SK-N-MC (cell line): ENCODE results near the gene MLH1.
A peak's percentile ranks its signal among the peaks of the same experiment; 100 is the strongest.

ENCODE experiments used
- DNase-seq: peaks from one replicate; pipeline ENCODE4 v3.0.0-alpha.2; 2011; ENCODE audit warnings: low read depth, low spot score
- H3K27ac ChIP-seq: fragments of 200-600 bp; sonication (generic); 2 replicates; pipeline ENCODE4 v1.5.1; 2016; ENCODE audit warnings: mixed run types
- H3K36me3 ChIP-seq: fragments of 200-600 bp; sonication (generic); 2 replicates; pipeline ENCODE4 v1.6.1; 2017; ENCODE audit warnings: antibody characterized with exemption, low read length, mixed read lengths; ENCODE audit not compliant: insufficient read depth
- H3K4me3 ChIP-seq: fragments of 200-600 bp; sonication (generic); 2 replicates; pipeline ENCODE4 v1.5.1; 2016
- H3K9ac ChIP-seq: fragments of 200-600 bp; sonication (generic); 2 replicates; pipeline ENCODE4 v1.8.0; 2017; ENCODE audit warnings: mixed run types, mixed read lengths; ENCODE audit not compliant: insufficient read length
- H3K9me3 ChIP-seq: fragments of 200-600 bp; sonication (generic); 2 replicates; pipeline ENCODE4 v1.6.1; 2017; ENCODE audit warnings: low read depth, mild to moderate bottlenecking, antibody characterized with exemption, low read length, moderate library complexity, mixed read lengths
- EZH2 ChIP-seq: fragments of 200-600 bp; sonication (generic); IDR thresholded peaks from one replicate; pipeline ENCODE4 v1.6.1; 2017; ENCODE audit warnings: antibody characterized with exemption
- FOXP2 ChIP-seq: optimal IDR thresholded peaks from 2 replicates; pipeline ENCODE3; 2011; ENCODE audit warnings: mild to moderate bottlenecking, moderate library complexity; ENCODE audit not compliant: insufficient read depth; ENCODE audit errors: extremely low read length, control extremely low read depth
- POLR2AphosphoS5 ChIP-seq: IDR thresholded peaks from 2 replicates; pipeline ENCODE4 v1.6.1; 2012; ENCODE audit warnings: mild to moderate bottlenecking, low read depth, low read length, borderline replicate concordance

Gene MLH1

GRCh38 chr3:36991147-36991546 is 2.2 kb upstream of the MLH1 start:
- peak overlapping the region; percentile 88 for H3K9ac ChIP-seq
- TF ChIP-seq FOXP2 (no peak), POLR2AphosphoS5 (no peak)
- H3K27ac ChIP-seq, result no peak overlapping the region
- no peak for DNase-seq
- no peaks in the 10 kb centered on the region for H3K9me3 ChIP-seq
- H3K36me3 ChIP-seq, result peaks cover 31% of the 10 kb centered on the region
- H3K4me3 ChIP-seq, result peak overlapping the region; percentile 82

- TF ChIP-seq EZH2, result no peak
- no peak for TF ChIP-seq POLR2AphosphoS5
- TF ChIP-seq FOXP2, result no peak
- peaks cover 35% of the 10 kb centered on the region for H3K36me3 ChIP-seq
- H3K9ac ChIP-seq, result peak overlapping the region; percentile 88
- H3K27ac ChIP-seq, result peak overlapping the region; percentile 84; the same call in 1 of the 2 replicates
- no peaks in the 10 kb centered on the region for H3K9me3 ChIP-seq
- H3K4me3 ChIP-seq, result peak overlapping the region; percentile 82
- DNase-seq, result no peak
Observed at GRCh38 chr3:36991923-36992805, 1.2 kb upstream of the MLH1 start.

GRCh38 chr3:36992806-36993325 is 452 bp upstream of the MLH1 start, which contains the start of gene EPM2AIP1:
Gene EPM2AIP1, minus strand, starts transcription at chr3:36993131. Its CDS starts 54 bp downstream, at chr3:36993077.
- H3K9me3 ChIP-seq, result no peaks in the 10 kb centered on the region
- H3K36me3 ChIP-seq, result peaks cover 35% of the 10 kb centered on the region
- H3K27ac ChIP-seq, result peak within 1 kb of the TSS; percentile 95
- peak within 1 kb of the TSS; percentile 98 for H3K9ac ChIP-seq
- peak within 1 kb of the TSS; percentile 91 for H3K4me3 ChIP-seq
- no peak for DNase-seq
- TF ChIP-seq POLR2AphosphoS5 (peak; percentile 57; the same call in 1 of the 2 replicates), FOXP2 (no peak)

GRCh38 chr3:37014620-37015019 is 21.3 kb downstream of the MLH1 start:
- no peaks in the 10 kb centered on the region for H3K9me3 ChIP-seq
- no peak overlapping the region for H3K27ac ChIP-seq
- peaks cover 15% of the 10 kb centered on the region for H3K36me3 ChIP-seq
- TF ChIP-seq POLR2AphosphoS5, result no peak
- TF ChIP-seq EZH2, result no peak
- no peak for TF ChIP-seq FOXP2
- no peak overlapping the region for H3K4me3 ChIP-seq
- H3K9ac ChIP-seq, result no peak overlapping the region
- DNase-seq, result no peak

GRCh38 chr3:37015642-37016041 is 22.3 kb downstream of the MLH1 start:
- DNase-seq, result no peak
- no peak for TF ChIP-seq EZH2
- no peak for TF ChIP-seq POLR2AphosphoS5
- no peak for TF ChIP-seq FOXP2
- no peak overlapping the region for H3K9ac ChIP-seq
- peaks cover 23% of the 10 kb centered on the region for H3K36me3 ChIP-seq
- H3K9me3 ChIP-seq, result no peaks in the 10 kb centered on the region
- H3K27ac ChIP-seq, result no peak overlapping the region
- H3K4me3 ChIP-seq, result no peak overlapping the region

GRCh38 chr3:37016903-37017302 is 23.6 kb downstream of the MLH1 start:
- H3K9me3 ChIP-seq, result no peaks in the 10 kb centered on the region
- no peak for DNase-seq
- H3K27ac ChIP-seq, result no peak overlapping the region
- no peak for TF ChIP-seq EZH2
- no peak for TF ChIP-seq POLR2AphosphoS5
- no peak for TF ChIP-seq FOXP2
- peaks cover 31% of the 10 kb centered on the region for H3K36me3 ChIP-seq
- no peak overlapping the region for H3K4me3 ChIP-seq
- no peak overlapping the region for H3K9ac ChIP-seq

- DNase-seq, result no peak
- Histone ChIP-seq H3K4me3 (no peak overlapping the region), H3K36me3 (peaks cover 36% of the 10 kb centered on the region; the same call in 1 of the 2 replicates), H3K27ac (no peak overlapping the region), H3K9ac (no peak overlapping the region), H3K9me3 (no peaks in the 10 kb centered on the region)
- TF ChIP-seq FOXP2 (no peak), EZH2 (no peak), POLR2AphosphoS5 (no peak)
Observed at GRCh38 chr3:37017683-37018082, 24.4 kb downstream of the MLH1 start.

- no peak for DNase-seq
- Histone ChIP-seq H3K27ac (no peak overlapping the region), H3K36me3 (peaks cover 56% of the 10 kb centered on the region), H3K4me3 (no peak overlapping the region), H3K9me3 (no peaks in the 10 kb centered on the region), H3K9ac (no peak overlapping the region)
- TF ChIP-seq FOXP2 (no peak), POLR2AphosphoS5 (no peak), EZH2 (no peak)
Observed at GRCh38 chr3:37024092-37024491, 30.8 kb downstream of the MLH1 start.

- H3K27ac ChIP-seq, result no peak overlapping the region
- H3K9me3 ChIP-seq, result no peaks in the 10 kb centered on the region
- TF ChIP-seq FOXP2 (no peak), POLR2AphosphoS5 (no peak), EZH2 (no peak)
- H3K9ac ChIP-seq, result no peak overlapping the region
- H3K36me3 ChIP-seq, result peaks cover 58% of the 10 kb centered on the region
- H3K4me3 ChIP-seq, result no peak overlapping the region
- DNase-seq, result no peak
Observed at GRCh38 chr3:37024820-37025405, 31.6 kb downstream of the MLH1 start.
